ENCODE measurements around the gene RYR1. TPM values are rescaled to one million over a fixed set of nuclear protein-coding genes. Genes with fewer than 3 reads are reported as not detected.
A peak's percentile ranks its signal among the peaks of the same experiment; 100 is the strongest.

The RYR1 gene
- total and polyA plus RNA-seq, 2 donors (not counting 1 experiment from before 2014, with no cell fraction given), result 0.43 to 3.8 TPM

DNA sequence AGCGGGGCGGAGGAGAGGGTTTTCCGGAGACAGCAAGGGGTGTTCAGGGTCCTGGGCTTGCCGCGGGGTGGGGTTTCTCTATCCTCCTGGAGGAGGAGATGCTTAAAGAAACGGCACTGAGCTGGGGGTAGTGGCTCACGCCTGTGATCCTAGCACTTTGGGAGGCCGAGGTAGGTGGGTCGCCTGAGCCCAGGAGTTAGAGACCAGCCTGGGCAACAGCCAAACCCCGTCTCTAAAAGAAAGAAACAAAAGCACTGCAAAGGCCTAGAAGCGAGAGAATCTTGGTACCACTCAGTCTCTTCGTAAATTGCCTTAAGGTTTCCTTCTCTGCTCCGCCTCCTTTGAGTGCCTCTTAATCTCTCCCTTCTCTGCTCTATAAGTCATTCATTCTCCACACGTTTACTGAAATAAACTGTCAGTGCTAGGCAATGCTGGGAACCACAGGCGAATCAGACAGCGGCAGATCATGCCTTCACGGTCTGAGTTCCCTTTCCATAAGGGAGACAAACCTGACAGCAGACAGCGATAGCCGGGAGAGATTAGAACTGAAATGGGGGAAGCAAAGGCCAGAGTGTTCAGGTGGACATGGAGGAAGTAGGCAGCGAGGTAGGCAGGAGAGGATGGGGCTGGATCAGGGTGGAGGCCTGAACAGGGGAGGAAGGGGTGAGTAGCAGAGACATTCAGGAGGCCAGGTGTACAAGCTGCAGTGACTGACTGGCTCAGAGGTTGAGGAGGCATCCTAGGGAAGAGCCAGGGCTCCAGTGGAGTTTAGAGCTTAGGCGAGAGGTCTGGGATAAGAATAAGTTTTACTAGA is 186.1 kb downstream of the RYR1 start:
- H3K4me1 ChIP-seq (ENCODE audit: control insufficient read depth in 2 of 2, insufficient read depth in 2 of 2, low read length in 2 of 2), result peaks cover 33 to 44% of the 10 kb centered on the region in 2 donors

DNA sequence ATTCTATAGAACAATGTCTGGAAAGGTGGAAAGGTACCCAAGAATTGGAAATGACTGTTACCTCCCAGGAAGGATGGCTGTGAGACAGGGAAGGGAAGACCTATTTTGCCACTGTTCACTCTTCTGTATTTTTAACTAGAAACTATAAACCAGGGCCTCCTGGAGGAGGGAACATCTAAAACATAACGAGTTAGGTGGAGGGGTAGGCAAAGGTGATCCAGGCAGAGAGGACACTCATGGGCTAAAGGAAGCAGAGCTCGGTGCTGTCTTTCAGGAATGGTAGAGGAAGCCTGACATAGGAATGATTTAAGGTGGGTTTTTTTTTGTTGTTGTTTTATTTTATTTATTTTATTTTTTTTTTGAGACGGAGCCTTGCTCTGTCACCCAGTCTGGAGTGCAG is 191.3 kb downstream of the RYR1 start:
- no peak overlapping the region for H3K4me2 ChIP-seq (replicated peaks; ENCODE audit: low read depth, low read length, poor library complexity, severe bottlenecking)
- peaks cover 18% of the 10 kb centered on the region for H4K20me1 ChIP-seq (ENCODE audit: control insufficient read depth, insufficient read depth, low read length, poor library complexity, severe bottlenecking)
- no peak for DNase-seq
- no peak overlapping the region for H3K9ac ChIP-seq (ENCODE audit: low read length)
- CTCF ChIA-PET, result interaction anchor here (0.7 to 1.6 kb wide), 2 partner anchors 9 to 222 kb away, joined by 3 to 6 read pairs; partner anchors contain the start of gene FAM98C
- no peaks in the 10 kb centered on the region for H3K27me3 ChIP-seq (replicated peaks in 1 of 4; ENCODE audit: control extremely low read depth in 1 of 4, control insufficient read depth in 3 of 4, insufficient read depth in 4 of 4, low read length in 3 of 4)
- no peaks in the 10 kb centered on the region for H3K9me3 Mint-ChIP-seq (ENCODE audit: insufficient read depth)
- H3K4me1 ChIP-seq (ENCODE audit: control insufficient read depth in 2 of 2, insufficient read depth in 2 of 2, low read length in 2 of 2), result peaks cover 5% of the 10 kb centered on the region in 2 donors
- no peak for TF ChIP-seq CTCF (IDR thresholded peaks at IDR 0.05)
- H3K4me3 Mint-ChIP-seq, result no peak overlapping the region
- peaks cover 29% of the 10 kb centered on the region for H3K79me2 ChIP-seq (ENCODE audit: control insufficient read depth, insufficient read depth, low read length)
- no peak overlapping the region for H3K27ac Mint-ChIP-seq
- H3K27ac ChIP-seq (ENCODE audit: low read length in 2 of 2), result no peak overlapping the region
- peaks cover 2 to 72% of the 10 kb centered on the region in 2 experiments for H3K36me3 ChIP-seq (replicated peaks in 1 of 2; ENCODE audit: control extremely low read depth in 1 of 2, control insufficient read depth in 1 of 2, extremely low read depth in 1 of 2, insufficient read depth in 2 of 2, low read length in 1 of 2)
- POLR2A ChIA-PET, result no interaction called here
- H3K4me1 Mint-ChIP-seq, result peaks cover 5% of the 10 kb centered on the region
- intact Hi-C loops (cut with micrococcal nuclease), result no loop called here
- WGBS (ENCODE audit: insufficient coverage), result 94% methylated on average over 2 of the region's 3 CpGs
- H3K4me3 ChIP-seq (ENCODE audit: control extremely low read depth in 1 of 5, extremely low read depth in 1 of 5, insufficient read depth in 1 of 5, low read depth in 2 of 5, low read length in 4 of 5), result no peak overlapping the region
- no peaks in the 10 kb centered on the region for H3K9me3 ChIP-seq (ENCODE audit: control extremely low read depth in 1 of 3, control insufficient read depth in 2 of 3, insufficient read depth in 1 of 3, low read length in 2 of 3)
- no peak overlapping the region for H2AFZ ChIP-seq (ENCODE audit: insufficient read depth, low read depth, low read length, poor library complexity, severe bottlenecking)
- H3K27me3 Mint-ChIP-seq, result no peaks in the 10 kb centered on the region
- no peak for ATAC-seq (ENCODE audit: low read depth)

More for the DNA sequence above, 186.1 kb downstream of the RYR1 start:
- ATAC-seq (ENCODE audit: low read depth) (no peak), DNase-seq (no peak)
- peak overlapping the region; percentile 100 for H3K4me3 Mint-ChIP-seq
- H3K36me3 ChIP-seq (replicated peaks in 1 of 2; ENCODE audit: control extremely low read depth in 1 of 2, control insufficient read depth in 1 of 2, extremely low read depth in 1 of 2, insufficient read depth in 2 of 2, low read length in 1 of 2), result peaks cover 2 to 41% of the 10 kb centered on the region in 2 experiments
- H3K79me2 ChIP-seq (ENCODE audit: control insufficient read depth, insufficient read depth, low read length), result peaks cover 65% of the 10 kb centered on the region
- no peaks in the 10 kb centered on the region for H3K9me3 Mint-ChIP-seq (ENCODE audit: insufficient read depth)
- no peak for TF ChIP-seq EZH2 (IDR thresholded peaks at IDR 0.05; ENCODE audit: borderline replicate concordance, insufficient read depth, low read depth, low read length, poor library complexity, severe bottlenecking)
- peaks cover 43% of the 10 kb centered on the region for H3K4me1 Mint-ChIP-seq
- H3K9ac ChIP-seq (ENCODE audit: low read length), result peak overlapping the region; percentile 98
- H3K27ac Mint-ChIP-seq, result peak overlapping the region; percentile 98
- H3K9me3 ChIP-seq (ENCODE audit: control extremely low read depth in 1 of 3, control insufficient read depth in 2 of 3, insufficient read depth in 1 of 3, low read length in 2 of 3), result no peaks in the 10 kb centered on the region
- peak overlapping the region; percentile 54 to 95 (median 79) for H3K4me3 ChIP-seq (ENCODE audit: control extremely low read depth in 1 of 5, extremely low read depth in 1 of 5, insufficient read depth in 1 of 5, low read depth in 2 of 5, low read length in 4 of 5)
- CTCF ChIA-PET, result interaction anchor here (1.0 to 5.6 kb wide), 11 partner anchors 16 to 311 kb away, joined by 3 to 65 read pairs (median 5); partner anchors contain the start of genes ACTN4, FAM98C, MRPS12 and SARS2
- POLR2A ChIA-PET, result interaction anchor here (0.5 to 2.4 kb wide), 9 partner anchors 15 to 784 kb away, joined by 3 to 14 read pairs (median 6); partner anchors contain the start of genes ACTN4, FAM98C, NFKBIB and PSMD8
- intact Hi-C loops (cut with micrococcal nuclease), result loop anchor here (1.0 to 10.0 kb wide), 10 partner anchors 62 to 841 kb away; partner anchors contain the start of genes FAM98C, GGN, NFKBIB and PLEKHG2
- WGBS (ENCODE audit: insufficient coverage), result 7% methylated on average over 20 of the region's 21 CpGs
- no peaks in the 10 kb centered on the region for H3K27me3 ChIP-seq (replicated peaks in 1 of 4; ENCODE audit: control extremely low read depth in 1 of 4, control insufficient read depth in 3 of 4, insufficient read depth in 4 of 4, low read length in 3 of 4)
- H3K4me2 ChIP-seq (replicated peaks; ENCODE audit: low read depth, low read length, poor library complexity, severe bottlenecking), result peak overlapping the region; percentile 93
- peak overlapping the region; percentile 88 to 93 for H3K27ac ChIP-seq (ENCODE audit: low read length in 2 of 2)
- no peaks in the 10 kb centered on the region for H3K27me3 Mint-ChIP-seq
- H2AFZ ChIP-seq (ENCODE audit: insufficient read depth, low read depth, low read length, poor library complexity, severe bottlenecking), result peak overlapping the region; percentile 86
- H4K20me1 ChIP-seq (ENCODE audit: control insufficient read depth, insufficient read depth, low read length, poor library complexity, severe bottlenecking), result peaks cover 28% of the 10 kb centered on the region

Measured in B cell (primary cell).